Thyroid gland (tissue), 4 donors: ENCODE data around the gene CDH18.

Source experiments
- POLR2A ChIP-seq, 2 donors: fragments of 450-650 bp; IDR thresholded peaks; one replicate each; pipeline ENCODE4 v1.6.1; 2017; ENCODE audit warnings: antibody characterized with exemption in 2 of 2, mild to moderate bottlenecking in 2 of 2, moderate library complexity in 1 of 2
- TF ChIP-seq, protein P1 (sequence below), 6 experiments: fragments of 200-600 bp in 3 of 6; fragments of 450-650 bp in 3 of 6; sonication (generic) in 3 of 6; IDR thresholded peaks; one replicate each; pipeline ENCODE4 v1.5.1; 2016 to 2019; ENCODE audit warnings: antibody characterized with exemption in 6 of 6, mild to moderate bottlenecking in 2 of 6, inconsistent platforms in 1 of 6, moderate library complexity in 1 of 6

DNA sequence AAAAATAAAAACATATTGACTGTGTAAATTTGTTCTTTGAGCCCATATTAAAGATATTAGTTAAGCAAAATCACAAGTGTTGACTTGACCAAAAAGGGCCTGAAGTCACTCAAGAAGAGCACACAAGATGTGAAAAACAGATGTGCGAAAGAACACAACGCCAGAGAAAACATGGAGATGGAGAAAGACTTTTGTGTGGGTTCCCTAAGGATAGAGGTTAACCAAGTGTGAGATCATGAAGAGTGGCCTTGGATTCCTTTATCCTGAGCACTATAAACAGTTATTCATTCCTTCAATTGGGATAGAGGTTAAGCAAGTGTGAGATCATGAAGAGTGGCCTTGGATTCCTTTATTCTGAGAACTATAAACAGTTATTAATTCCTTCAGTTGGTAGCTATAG, 361.8 kb downstream of the CDH18 start:
- no peak for TF ChIP-seq POLR2A (IDR thresholded peaks at IDR 0.05)
- TF ChIP-seq, protein P1, sequence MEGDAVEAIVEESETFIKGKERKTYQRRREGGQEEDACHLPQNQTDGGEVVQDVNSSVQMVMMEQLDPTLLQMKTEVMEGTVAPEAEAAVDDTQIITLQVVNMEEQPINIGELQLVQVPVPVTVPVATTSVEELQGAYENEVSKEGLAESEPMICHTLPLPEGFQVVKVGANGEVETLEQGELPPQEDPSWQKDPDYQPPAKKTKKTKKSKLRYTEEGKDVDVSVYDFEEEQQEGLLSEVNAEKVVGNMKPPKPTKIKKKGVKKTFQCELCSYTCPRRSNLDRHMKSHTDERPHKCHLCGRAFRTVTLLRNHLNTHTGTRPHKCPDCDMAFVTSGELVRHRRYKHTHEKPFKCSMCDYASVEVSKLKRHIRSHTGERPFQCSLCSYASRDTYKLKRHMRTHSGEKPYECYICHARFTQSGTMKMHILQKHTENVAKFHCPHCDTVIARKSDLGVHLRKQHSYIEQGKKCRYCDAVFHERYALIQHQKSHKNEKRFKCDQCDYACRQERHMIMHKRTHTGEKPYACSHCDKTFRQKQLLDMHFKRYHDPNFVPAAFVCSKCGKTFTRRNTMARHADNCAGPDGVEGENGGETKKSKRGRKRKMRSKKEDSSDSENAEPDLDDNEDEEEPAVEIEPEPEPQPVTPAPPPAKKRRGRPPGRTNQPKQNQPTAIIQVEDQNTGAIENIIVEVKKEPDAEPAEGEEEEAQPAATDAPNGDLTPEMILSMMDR (IDR thresholded peaks at IDR 0.05) = no peak
